ENCODE data around the gene WDTC1.

DNA sequence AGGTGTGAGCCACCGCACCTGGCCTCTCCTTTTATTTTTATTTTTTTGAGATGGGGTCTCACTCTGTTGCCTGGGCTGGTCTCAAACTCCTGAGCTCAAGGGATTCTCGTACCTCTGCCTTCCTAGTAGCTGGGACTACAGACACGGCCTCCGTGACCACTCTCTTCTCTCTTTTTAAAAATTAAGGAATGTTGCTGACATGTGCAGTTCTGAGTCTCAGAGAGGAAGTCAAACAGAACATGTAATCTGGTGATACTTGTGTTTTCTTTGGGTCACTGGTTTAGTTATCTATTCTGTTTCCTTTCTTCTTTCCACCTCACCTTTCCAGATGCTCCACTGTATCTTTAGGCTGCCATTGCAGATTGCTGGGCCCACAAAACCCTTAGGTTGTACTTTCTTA, 2.7 kb downstream of the WDTC1 start:
- TF ChIP-seq, protein P1, sequence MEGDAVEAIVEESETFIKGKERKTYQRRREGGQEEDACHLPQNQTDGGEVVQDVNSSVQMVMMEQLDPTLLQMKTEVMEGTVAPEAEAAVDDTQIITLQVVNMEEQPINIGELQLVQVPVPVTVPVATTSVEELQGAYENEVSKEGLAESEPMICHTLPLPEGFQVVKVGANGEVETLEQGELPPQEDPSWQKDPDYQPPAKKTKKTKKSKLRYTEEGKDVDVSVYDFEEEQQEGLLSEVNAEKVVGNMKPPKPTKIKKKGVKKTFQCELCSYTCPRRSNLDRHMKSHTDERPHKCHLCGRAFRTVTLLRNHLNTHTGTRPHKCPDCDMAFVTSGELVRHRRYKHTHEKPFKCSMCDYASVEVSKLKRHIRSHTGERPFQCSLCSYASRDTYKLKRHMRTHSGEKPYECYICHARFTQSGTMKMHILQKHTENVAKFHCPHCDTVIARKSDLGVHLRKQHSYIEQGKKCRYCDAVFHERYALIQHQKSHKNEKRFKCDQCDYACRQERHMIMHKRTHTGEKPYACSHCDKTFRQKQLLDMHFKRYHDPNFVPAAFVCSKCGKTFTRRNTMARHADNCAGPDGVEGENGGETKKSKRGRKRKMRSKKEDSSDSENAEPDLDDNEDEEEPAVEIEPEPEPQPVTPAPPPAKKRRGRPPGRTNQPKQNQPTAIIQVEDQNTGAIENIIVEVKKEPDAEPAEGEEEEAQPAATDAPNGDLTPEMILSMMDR (IDR thresholded peaks at IDR 0.05; ENCODE audit: insufficient read depth, low read length) = no peak
- TF ChIP-seq GABPA (IDR thresholded peaks at IDR 0.05; ENCODE audit: low read depth) = no peak
- TF ChIP-seq, protein P2, sequence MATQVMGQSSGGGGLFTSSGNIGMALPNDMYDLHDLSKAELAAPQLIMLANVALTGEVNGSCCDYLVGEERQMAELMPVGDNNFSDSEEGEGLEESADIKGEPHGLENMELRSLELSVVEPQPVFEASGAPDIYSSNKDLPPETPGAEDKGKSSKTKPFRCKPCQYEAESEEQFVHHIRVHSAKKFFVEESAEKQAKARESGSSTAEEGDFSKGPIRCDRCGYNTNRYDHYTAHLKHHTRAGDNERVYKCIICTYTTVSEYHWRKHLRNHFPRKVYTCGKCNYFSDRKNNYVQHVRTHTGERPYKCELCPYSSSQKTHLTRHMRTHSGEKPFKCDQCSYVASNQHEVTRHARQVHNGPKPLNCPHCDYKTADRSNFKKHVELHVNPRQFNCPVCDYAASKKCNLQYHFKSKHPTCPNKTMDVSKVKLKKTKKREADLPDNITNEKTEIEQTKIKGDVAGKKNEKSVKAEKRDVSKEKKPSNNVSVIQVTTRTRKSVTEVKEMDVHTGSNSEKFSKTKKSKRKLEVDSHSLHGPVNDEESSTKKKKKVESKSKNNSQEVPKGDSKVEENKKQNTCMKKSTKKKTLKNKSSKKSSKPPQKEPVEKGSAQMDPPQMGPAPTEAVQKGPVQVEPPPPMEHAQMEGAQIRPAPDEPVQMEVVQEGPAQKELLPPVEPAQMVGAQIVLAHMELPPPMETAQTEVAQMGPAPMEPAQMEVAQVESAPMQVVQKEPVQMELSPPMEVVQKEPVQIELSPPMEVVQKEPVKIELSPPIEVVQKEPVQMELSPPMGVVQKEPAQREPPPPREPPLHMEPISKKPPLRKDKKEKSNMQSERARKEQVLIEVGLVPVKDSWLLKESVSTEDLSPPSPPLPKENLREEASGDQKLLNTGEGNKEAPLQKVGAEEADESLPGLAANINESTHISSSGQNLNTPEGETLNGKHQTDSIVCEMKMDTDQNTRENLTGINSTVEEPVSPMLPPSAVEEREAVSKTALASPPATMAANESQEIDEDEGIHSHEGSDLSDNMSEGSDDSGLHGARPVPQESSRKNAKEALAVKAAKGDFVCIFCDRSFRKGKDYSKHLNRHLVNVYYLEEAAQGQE (IDR thresholded peaks at IDR 0.05; ENCODE audit: insufficient replicate concordance, low read depth) = no peak
- no peak for TF ChIP-seq POLR2AphosphoS5 (IDR thresholded peaks at IDR 0.05; ENCODE audit: low read depth)

Data from HL-60 (cell line).